Natural killer cell (primary cell): ENCODE data around the gene CCDC33. TPM values are rescaled to one million over a fixed set of nuclear protein-coding genes. Genes with fewer than 3 reads are reported as not detected.
A peak's percentile ranks its signal among the peaks of the same experiment; 100 is the strongest.

Experiments used
- ATAC-seq, 3 donors: fragments of 150-1000 bp in 2 of 3; fragments of 200-7000 bp in 1 of 3; cut with Tn5 transposase; 1 replicate in 1 of 3; 2 replicates in 2 of 3; pipeline ENCODE4 v1.10.0; 2021; ENCODE audit warnings: mild to moderate bottlenecking in 2 of 3, moderate library complexity in 2 of 3
- DNase-seq, 2 donors: peaks; one replicate each; pipeline versions ENCODE4 v3.0.0 to v3.0.0-alpha.2; 2013 to 2021; ENCODE audit warnings: mixed read lengths in 1 of 2
- H3K27ac ChIP-seq: one replicate; pipeline ENCODE4 v1.5.1; 2013; ENCODE audit warnings: mild to moderate bottlenecking, low read length
- H3K27me3 ChIP-seq: one replicate; pipeline ENCODE4 v1.6.1; 2013; ENCODE audit warnings: low read length; ENCODE audit not compliant: control insufficient read depth, insufficient read depth
- H3K36me3 ChIP-seq: one replicate; pipeline ENCODE4 v1.6.1; 2013; ENCODE audit warnings: low read length; ENCODE audit not compliant: control insufficient read depth, insufficient read depth
- H3K4me1 ChIP-seq: one replicate; pipeline ENCODE4 v1.6.1; 2013; ENCODE audit warnings: low read length; ENCODE audit not compliant: control insufficient read depth, insufficient read depth
- H3K4me3 ChIP-seq: one replicate; pipeline ENCODE4 v1.5.1; 2013; ENCODE audit warnings: low read length
- H3K9me3 ChIP-seq: one replicate; pipeline ENCODE4 v1.6.1; 2013; ENCODE audit warnings: low read length; ENCODE audit not compliant: control insufficient read depth, insufficient read depth
- H3K27ac Mint-ChIP-seq, 2 donors: one replicate each; pipeline ENCODE4 v1.8.0; 2022; ENCODE audit warnings: mild to moderate bottlenecking in 2 of 2, mixed read lengths in 2 of 2, moderate library complexity in 1 of 2
- H3K27me3 Mint-ChIP-seq, 2 donors: one replicate each; pipeline ENCODE4 v1.8.0; 2022; ENCODE audit warnings: low read depth in 2 of 2, mixed read lengths in 2 of 2
- H3K36me3 Mint-ChIP-seq: one replicate; pipeline ENCODE4 v1.8.0; 2022; ENCODE audit warnings: mixed read lengths
- H3K4me1 Mint-ChIP-seq, 2 donors: one replicate each; pipeline ENCODE4 v1.8.0; 2022; ENCODE audit warnings: mixed read lengths in 2 of 2
- H3K4me3 Mint-ChIP-seq: one replicate; pipeline ENCODE4 v1.8.0; 2022; ENCODE audit warnings: mild to moderate bottlenecking, moderate library complexity, mixed read lengths
- H3K9me3 Mint-ChIP-seq, 2 donors: one replicate each; pipeline ENCODE4 v1.8.0; 2022; ENCODE audit warnings: mixed read lengths in 2 of 2
- WGBS: methylation state at CpG from one replicate; pipeline ENCODE4 v1.1.7; 2013; ENCODE audit warnings: missing lambda C conversion rate; ENCODE audit not compliant: insufficient coverage; 5-methylcytosine and 5-hydroxymethylcytosine counted together
- intact Hi-C: fragments of 100-400 bp; cut with micrococcal nuclease; formaldehyde crosslinking; loops from one replicate; pipeline ENCODE4 v1.14.2; 2022
- total RNA-seq, 4 donors: library from RNA; stranded (reverse); fragments of 120-200 nt in 1 of 4; gene quantifications; one replicate each; pipeline versions ENCODE4 v1.2.3 to v1.2.4, GENCODE V29; 2013 to 2022
- TF ChIP-seq, protein P1 (sequence below): fragments of 200-600 bp; IDR thresholded peaks from one replicate; pipeline ENCODE4 v1.8.0; 2022; ENCODE audit warnings: antibody characterized with exemption

Gene CCDC33
- total RNA-seq, 3 donors from 2014 or later (not counting 1 experiment from before 2014, with no cell fraction given) = not detected

DNA sequence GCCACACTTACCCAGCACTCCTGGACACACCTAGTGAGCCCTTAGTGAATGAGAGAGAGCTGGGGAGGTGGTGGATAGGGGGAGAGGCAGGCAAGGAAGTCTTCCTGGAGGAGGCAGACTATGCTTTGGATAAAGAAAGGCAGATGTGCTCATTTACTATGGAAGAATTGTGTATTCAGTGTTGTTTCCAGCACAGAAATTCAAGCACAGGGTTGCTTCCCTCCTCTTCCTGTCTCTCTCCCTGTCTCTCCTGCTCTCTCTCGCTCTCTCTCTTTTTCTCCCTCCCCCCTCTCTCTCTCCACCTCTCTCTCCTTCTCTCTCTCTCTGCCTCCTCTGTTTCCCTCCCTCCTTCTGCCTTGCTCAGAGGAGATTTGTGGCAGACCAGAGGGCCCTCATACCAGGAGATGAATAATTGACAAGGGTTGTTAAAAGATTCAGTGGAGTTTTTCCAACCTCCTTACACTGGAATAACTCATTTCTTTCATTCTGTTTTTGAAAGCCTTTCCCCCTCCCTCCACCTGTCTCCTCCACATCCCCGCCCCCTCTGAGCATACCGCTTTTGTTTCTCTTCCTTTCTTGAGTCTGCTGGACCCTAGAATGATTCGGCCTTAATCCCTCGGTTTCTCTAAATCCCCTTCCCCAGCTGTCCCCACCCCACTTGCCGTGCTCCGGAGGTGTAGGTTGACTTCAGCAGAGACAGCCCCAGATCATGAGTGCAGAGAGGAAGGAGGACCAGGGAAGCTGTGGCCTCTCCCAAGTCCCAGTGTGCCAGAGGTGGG is 65.6 kb downstream of the CCDC33 start:
- intact Hi-C loops = no loop called here
- Mint-ChIP-seq H3K27me3 (peaks cover 43 to 51% of the 10 kb centered on the region in 2 donors), H3K4me1 (peaks cover 0 to 4% of the 10 kb centered on the region in 2 donors)

GRCh38 chr15:74302821-74303359 is 66.8 kb downstream of the CCDC33 start:
- no peak overlapping the region for H3K4me3 ChIP-seq
- H3K27me3 ChIP-seq = no peaks in the 10 kb centered on the region

More for the DNA sequence above, 65.6 kb downstream of the CCDC33 start:
- no peaks in the 10 kb centered on the region for H3K4me1 ChIP-seq
- TF ChIP-seq, protein P1, sequence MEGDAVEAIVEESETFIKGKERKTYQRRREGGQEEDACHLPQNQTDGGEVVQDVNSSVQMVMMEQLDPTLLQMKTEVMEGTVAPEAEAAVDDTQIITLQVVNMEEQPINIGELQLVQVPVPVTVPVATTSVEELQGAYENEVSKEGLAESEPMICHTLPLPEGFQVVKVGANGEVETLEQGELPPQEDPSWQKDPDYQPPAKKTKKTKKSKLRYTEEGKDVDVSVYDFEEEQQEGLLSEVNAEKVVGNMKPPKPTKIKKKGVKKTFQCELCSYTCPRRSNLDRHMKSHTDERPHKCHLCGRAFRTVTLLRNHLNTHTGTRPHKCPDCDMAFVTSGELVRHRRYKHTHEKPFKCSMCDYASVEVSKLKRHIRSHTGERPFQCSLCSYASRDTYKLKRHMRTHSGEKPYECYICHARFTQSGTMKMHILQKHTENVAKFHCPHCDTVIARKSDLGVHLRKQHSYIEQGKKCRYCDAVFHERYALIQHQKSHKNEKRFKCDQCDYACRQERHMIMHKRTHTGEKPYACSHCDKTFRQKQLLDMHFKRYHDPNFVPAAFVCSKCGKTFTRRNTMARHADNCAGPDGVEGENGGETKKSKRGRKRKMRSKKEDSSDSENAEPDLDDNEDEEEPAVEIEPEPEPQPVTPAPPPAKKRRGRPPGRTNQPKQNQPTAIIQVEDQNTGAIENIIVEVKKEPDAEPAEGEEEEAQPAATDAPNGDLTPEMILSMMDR = no peak
- no peak overlapping the region for H3K27ac ChIP-seq
- 75% methylated on average over 6 of the region's 7 CpGs for WGBS
- no peaks in the 10 kb centered on the region for H3K27me3 ChIP-seq
- DNase-seq (no peak), ATAC-seq (no peak)
- H3K9me3 Mint-ChIP-seq = no peaks in the 10 kb centered on the region
- no peaks in the 10 kb centered on the region for H3K9me3 ChIP-seq
- no peak overlapping the region for H3K4me3 ChIP-seq
- no peak overlapping the region for H3K27ac Mint-ChIP-seq
- H3K4me3 Mint-ChIP-seq = no peak overlapping the region
- no peaks in the 10 kb centered on the region for H3K36me3 Mint-ChIP-seq
- no peaks in the 10 kb centered on the region for H3K36me3 ChIP-seq

DNA sequence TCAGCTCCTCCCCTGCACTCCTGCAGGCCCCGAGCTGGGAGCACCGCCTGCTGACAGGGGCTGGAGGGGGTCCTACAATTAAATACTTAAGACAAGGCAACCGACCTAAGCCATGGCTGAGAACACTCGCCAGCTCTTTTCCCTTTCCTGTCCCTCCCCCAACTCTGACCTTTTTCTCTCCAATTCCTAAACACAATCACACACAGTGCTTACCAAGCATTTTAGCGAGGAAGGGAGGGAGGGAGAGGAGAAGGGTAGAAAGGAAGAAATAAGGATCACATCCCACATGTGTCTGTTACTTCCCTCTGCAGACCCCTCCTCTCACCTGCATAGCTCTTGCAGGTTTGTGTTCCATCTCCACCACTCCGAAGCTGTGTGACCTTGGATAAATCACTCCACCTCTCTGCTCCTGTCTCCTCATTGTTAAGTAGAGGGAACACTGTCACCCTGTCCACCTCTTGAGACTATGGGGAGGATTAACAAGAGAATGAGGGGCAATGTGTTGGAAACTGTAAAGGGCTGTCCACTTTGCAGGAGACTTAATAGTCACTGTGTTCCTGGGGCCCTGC is 67.7 kb downstream of the CCDC33 start:
- Mint-ChIP-seq H3K36me3 (no peaks in the 10 kb centered on the region), H3K9me3 (no peaks in the 10 kb centered on the region), H3K4me3 (no peak overlapping the region), H3K27ac (no peak overlapping the region), H3K4me1 (peaks cover 0 to 4% of the 10 kb centered on the region in 2 donors), H3K27me3 (peaks cover 44 to 47% of the 10 kb centered on the region in 2 donors)
- TF ChIP-seq, protein P1 = no peak
- 43% methylated on average over 4 of the region's 6 CpGs for WGBS
- intact Hi-C loops = no loop called here
- no peak for DNase-seq
- H3K36me3 ChIP-seq = no peaks in the 10 kb centered on the region
- H3K27ac ChIP-seq = no peak overlapping the region
- ATAC-seq = no peak
- no peaks in the 10 kb centered on the region for H3K27me3 ChIP-seq
- H3K9me3 ChIP-seq = no peaks in the 10 kb centered on the region
- no peak overlapping the region for H3K4me3 ChIP-seq
- no peaks in the 10 kb centered on the region for H3K4me1 ChIP-seq

More at GRCh38 chr15:74302821-74303359, 66.8 kb downstream of the CCDC33 start:
- Histone ChIP-seq H3K27ac (no peak overlapping the region), H3K4me1 (no peaks in the 10 kb centered on the region), H3K9me3 (no peaks in the 10 kb centered on the region), H3K36me3 (no peaks in the 10 kb centered on the region)
- H3K9me3 Mint-ChIP-seq = no peaks in the 10 kb centered on the region
- H3K4me3 Mint-ChIP-seq = no peak overlapping the region
- no peaks in the 10 kb centered on the region for H3K36me3 Mint-ChIP-seq
- intact Hi-C loops = no loop called here
- ATAC-seq = no peak
- peaks cover 44 to 51% of the 10 kb centered on the region in 2 donors for H3K27me3 Mint-ChIP-seq
- TF ChIP-seq, protein P1 = peak; percentile 14
- H3K27ac Mint-ChIP-seq = no peak overlapping the region
- peaks cover 0 to 4% of the 10 kb centered on the region in 2 donors for H3K4me1 Mint-ChIP-seq
- DNase-seq = peak in 1 of 2 donors; percentile 52
- WGBS = 28% methylated on average over 7 of the region's 7 CpGs
